HTERT RPE-1 (cell line): Measurements from ENCODE around the gene TCF7L1.
"Not testable (repeated sequence)": the region's sequence is repeated elsewhere in the genome, so short reads cannot be mapped to it uniquely, and the experiment has no call there.

Experiments used
- in situ Hi-C: fragments of 300-500 bp; cut with MboI; formaldehyde crosslinking; loops from 4 replicates; pipeline ENCODE4 v1.14.3; 2020; ENCODE audit warnings: low sequenced_read_pairs

Gene TCF7L1, protein sequence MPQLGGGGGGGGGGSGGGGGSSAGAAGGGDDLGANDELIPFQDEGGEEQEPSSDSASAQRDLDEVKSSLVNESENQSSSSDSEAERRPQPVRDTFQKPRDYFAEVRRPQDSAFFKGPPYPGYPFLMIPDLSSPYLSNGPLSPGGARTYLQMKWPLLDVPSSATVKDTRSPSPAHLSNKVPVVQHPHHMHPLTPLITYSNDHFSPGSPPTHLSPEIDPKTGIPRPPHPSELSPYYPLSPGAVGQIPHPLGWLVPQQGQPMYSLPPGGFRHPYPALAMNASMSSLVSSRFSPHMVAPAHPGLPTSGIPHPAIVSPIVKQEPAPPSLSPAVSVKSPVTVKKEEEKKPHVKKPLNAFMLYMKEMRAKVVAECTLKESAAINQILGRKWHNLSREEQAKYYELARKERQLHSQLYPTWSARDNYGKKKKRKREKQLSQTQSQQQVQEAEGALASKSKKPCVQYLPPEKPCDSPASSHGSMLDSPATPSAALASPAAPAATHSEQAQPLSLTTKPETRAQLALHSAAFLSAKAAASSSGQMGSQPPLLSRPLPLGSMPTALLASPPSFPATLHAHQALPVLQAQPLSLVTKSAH

DNA sequence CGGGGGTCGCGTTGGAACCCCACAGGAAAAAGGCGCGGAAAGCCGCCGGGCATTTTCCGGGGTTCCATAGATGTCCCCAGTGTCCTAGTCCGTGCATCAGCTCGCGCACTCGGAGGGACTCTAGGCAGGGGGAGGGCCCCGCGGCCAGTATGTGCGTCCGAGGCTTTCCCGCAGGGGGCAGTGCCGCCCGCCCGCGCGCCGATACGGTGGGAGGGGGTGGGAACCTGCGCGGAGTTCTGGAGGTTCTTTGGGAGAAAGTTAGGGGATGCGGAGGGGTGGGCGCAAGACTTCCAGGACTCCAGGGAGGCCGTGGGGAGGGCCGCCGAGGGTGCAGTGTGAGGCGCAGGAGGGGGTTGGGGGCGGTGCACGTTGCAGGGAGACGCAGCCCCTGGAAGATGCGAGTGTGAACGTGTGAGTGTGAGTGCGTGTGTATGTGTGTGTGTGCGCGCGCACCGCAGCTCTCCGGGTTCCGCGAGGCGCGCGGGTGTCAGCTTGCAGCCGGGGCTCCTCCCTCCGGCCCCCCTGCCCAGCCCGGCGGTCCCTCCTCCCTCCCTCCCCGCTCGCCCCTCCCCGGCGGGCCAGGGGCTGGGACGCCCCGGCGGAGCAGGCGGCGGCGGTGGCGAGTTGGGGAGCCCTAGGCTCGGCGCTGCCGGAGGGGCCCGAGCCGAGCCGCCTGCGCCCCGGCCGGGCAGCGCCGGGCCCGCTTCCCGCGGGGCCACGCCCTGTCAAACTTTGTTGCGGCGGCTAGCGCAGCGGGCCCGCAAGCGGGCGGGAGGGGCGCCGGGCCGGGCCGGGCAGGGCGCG lies at the start of gene TCF7L1:
Gene TCF7L1 (plus strand): TSS at position 559 of the 804 bp plus-strand sequence. CDS start 293 bp downstream, outside the sequence.
- in situ Hi-C loops = no loop called here

DNA sequence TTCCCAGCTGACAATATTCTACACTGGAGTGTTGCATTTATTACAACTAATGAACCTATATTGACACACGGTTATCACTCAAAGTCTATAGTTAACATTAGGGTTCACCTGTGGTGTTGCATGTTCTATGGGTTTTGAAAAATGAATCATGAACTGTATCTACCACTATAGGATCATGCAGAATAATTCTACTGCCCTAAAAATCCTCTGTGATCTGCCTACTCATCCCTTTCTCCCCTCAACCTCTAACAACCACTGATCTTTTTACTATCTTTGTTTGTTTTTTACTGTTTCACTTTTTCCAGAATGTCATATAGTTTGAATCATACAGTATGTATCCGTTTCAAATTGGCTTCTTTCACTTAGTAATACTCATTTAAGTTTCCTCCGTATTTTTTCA lies 47.6 kb upstream of the TCF7L1 start:
- in situ Hi-C loops = no loop called here

DNA sequence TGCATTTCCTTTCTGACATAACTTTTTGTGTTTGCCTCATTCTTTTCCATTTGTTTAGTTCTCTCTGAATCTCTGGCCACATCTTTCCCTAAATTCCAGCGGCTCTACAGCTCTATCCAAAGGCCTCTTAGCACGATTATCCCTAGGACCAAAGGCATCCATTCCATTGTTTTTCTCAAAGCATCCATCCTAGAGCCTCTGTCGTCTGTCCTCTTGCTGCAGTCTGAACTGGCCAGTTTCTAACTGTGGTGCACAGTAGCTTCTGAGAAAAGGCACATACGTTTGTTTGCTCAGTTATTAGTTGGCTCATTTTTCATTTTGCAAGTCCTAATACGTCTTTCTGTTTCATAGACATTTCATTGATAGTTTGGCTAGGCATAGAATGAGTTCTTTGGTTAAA lies 45.7 kb upstream of the TCF7L1 start:
- in situ Hi-C loops = no loop called here

DNA sequence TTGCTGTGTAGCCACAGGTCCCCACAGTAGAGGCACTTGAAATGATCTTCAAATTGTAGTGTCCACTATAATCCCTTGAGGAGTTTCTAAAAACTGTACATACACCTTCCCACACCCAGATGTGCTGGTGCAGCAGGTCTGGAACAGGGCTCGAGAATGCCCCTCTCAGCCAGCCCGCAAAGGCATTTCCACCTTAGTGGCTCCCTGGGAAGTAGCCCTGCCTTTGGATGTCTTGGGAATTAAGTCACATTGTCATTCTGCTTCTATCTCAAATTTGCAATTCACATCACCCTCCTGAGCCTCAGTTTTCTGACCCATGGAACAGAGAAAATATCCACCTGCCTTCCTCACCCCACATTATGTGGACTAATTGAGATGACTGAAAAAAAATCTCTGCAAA lies 44.3 kb upstream of the TCF7L1 start:
- in situ Hi-C loops = no loop called here

DNA sequence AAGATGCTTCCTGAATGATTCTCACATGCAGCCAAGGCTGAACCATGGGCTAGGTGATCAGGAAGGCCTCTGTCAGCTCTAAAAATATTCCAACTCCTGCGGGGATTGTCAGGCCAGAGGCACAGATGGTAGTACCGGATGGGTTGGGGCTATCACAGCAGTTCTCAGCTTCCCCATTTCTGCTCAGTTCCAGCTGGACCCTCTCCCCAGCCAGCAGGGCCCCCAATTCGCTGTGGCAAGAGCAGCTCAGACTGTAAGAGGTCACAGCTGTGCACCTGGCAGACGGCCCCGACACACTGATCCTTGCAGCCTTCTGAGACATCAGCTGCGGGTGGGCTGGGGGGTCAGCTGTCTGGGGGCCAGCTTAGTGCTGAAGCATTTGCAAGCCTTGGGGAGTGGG lies 43.6 kb upstream of the TCF7L1 start:
- in situ Hi-C loops = no loop called here

DNA sequence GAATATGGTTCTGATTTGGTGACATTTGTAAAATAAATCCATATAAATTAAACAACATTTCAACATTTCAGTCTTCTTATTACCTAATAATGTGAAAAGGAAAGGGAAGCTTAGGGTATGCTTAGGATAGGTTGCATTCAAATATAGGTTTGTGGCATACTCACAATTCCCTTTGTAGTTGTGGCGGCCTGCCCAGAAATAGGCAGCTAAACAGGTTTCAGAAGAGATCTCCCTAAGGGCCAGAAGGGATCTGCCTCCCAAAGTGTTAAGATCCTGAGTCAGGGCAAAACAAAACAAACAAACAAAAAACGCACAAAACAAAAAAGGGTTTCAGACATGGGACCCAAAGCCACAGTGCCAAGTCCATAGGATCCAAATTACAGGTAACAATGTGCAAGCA lies 41.4 kb upstream of the TCF7L1 start:
- in situ Hi-C loops = no loop called here

DNA sequence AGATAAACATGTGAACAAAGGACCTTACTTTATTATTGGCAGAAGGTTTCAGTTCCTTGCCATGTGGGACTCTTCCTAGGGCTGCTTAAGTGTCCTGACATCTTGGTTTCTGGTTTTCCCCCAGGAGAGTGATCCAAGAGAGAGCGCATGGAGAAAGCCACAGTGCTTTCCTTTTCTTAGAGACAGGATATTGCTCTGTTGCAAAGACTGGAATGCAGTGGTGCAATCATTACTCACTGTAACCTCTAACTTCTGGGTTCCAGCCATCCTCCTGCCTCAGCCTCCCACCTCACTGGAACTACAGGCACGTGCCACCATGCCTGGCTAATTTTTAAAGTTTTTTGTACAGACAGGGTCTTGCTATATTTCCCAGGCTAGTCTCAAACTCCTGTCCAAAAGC lies 38.1 kb upstream of the TCF7L1 start:
- in situ Hi-C loops = no loop called here

DNA sequence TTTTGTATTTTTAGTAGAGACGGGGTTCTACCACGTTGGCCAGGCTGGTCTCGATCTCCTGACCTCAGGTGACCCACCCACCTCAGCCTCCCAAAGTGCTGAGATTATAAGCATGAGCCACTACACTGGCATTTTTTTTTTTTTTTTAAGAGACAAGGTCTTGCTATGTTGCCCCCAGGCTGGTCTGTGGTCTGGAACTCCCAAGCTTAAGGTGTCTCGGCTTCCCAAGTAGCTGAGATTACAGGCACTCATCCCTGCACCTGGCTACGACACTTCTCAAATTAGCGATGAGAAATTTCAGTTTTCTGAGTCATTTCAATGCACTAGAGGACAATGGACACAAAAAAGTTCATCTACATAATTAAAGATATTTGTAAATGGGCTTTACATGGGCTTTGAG lies 36.6 kb upstream of the TCF7L1 start:
- in situ Hi-C loops = no loop called here

DNA sequence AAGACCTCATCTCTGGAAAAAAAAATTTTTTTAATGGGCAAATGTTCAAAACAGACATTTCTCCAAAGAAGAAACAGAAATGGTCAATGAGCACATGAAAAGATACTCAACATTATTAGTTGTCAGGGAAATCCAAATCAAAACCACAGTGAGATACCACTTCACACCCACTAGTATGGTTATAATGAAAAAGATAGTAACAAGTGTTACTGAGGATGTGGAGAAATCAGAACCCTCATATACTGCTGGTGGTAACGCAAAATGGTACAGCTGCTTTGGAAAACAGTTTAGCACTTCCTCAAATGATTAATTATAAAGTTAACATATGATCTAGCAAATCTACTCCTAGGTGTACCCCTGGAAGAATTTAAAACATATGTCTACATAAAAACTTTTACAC lies 29.0 kb upstream of the TCF7L1 start:
- in situ Hi-C loops = no loop called here

DNA sequence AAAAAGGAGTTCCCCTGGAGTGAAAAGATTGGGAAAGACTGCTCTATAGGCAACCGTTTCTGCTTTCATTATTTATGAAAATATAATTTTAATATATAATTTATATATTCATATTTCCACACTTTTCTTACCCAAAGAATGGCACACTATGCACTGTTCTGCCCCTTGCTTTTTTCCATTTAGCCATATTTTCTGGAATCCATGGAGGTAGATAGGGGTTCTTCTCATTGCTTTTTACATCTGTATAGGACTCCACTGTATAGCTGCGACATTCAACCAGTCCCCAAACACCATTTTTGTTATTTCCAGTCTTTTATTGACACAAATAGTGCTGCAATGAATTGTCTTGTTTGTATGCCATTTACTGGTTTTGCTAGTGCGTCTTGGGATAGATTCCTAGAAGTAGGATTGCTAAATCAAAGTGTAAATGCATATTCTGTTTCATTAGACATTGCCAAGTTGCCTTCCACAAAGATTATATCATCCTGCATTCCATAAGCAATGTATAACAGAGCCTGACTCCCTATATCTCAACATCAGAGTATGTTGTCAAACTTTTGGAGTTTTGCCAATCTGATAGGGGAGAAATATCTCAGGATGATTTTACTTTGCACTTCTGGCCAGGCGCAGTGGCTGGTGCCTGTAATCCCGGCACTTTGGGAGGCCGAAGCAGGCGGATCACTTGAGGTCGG lies 26.6 kb upstream of the TCF7L1 start:
- in situ Hi-C loops = no loop called here

DNA sequence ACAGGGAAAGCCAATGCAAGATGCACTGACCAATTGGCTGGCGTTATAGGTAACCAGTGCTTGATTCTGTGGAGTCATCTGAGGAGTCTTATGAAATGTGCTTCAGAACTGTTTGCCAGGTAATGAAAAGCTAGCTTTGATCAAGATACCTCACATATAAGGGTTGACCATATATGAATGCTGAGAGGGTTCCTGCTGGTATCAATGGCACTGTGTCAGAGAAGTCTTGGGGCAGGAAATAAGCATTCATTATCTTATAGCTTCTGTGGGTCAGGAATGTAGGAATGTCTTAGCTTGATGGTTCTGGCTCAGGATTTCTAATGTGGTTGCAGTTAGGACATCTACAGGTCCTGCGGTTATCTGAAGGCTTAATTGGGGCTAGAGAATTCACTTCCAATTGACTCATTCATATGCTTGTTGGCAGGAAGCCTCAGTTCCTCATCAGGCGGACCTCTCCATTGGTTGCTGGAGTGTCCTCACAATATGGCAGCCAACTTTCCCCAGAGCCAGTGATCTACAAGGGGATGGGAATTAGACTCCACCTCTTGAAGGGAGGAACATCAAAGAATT lies 22.1 kb upstream of the TCF7L1 start:
- in situ Hi-C loops = no loop called here

DNA sequence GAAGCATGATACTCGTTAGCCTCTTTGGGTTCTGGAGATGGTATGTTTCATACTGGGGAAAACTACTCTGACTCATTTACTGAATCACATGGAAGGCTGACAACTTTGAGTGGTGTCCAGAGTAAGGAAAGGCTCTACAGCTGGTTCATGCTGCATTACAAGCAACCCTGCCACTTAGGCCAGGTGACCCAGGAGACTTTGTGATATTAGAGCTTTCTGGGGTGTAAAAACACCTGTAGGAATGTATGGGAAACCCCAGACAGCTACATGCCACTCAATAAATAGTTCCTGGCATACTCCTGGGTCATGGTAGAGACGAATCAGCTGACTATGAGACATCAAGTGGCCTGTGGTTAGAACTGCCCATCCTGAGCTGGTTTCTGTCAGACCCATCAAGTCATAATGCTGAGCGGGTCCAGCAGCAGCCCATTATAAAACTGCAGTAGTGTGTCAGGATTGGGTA lies 21.3 kb upstream of the TCF7L1 start:
- in situ Hi-C loops = no loop called here

DNA sequence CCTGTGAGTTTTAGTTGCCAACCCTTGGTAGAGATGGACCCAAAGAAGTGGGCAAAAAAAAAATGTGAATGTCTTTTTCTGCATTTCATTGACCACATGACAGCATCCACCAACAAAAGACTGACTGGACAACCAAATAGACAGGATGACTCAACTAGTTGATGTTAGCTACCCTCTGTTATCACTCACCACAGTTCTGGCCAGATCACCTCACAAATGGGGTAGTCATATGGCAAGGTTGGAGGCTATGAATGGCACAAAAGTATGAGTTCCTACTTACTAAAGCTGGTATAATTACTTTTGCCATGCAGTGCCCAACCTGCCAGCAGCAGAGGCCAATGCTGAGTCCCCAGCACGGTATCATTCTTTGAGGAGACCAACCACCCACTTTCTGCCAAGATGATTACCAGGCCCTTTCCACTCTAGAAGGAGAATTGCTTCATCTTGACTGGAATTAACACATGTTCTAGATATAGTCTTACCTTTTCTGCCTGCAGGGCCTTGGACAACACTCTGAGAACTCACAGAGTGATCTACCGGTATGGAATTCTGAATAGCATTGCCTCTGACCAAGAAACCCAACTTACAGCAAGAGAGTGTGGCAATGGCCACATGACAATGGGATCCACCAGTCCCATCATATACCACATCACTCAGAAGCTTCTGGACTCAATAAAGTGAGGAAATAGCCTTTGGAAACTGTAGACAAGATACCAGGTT lies 20.1 kb upstream of the TCF7L1 start:
- in situ Hi-C loops = no loop called here

DNA sequence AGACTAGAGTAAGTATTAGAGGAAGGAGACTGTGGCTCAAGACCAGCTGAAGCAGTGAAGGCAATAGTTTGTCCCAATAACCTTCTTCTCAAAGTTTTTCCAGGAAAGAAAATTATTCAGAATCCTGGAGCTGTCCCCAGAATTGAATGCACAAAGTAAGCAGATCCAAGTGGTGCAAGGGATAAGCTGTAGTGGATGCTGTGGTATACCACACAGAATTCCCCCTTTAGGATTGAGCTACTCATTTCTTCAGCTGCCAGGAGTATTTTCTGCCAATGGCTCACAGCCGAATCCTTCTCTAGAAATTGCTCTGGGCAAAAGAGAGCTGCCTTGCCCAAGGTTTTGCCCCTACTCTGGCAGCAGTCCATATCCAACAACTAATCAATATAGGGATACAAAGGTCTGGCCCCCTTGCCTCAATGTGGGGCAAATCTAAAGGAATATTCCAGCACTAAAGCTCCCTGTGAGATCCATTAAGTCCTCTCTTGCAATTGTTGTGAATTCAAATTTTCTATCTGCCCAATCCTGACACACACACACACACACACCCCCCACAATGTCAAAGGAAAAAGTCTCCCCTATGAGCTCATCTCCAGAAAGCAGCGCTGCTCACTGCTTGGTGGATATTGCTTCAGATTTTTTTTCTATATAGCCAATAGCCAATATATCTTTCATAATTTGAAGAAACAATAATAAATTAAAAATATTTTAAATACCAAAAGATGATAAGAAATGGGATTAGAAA lies 18.4 kb upstream of the TCF7L1 start:
- in situ Hi-C loops = no loop called here

DNA sequence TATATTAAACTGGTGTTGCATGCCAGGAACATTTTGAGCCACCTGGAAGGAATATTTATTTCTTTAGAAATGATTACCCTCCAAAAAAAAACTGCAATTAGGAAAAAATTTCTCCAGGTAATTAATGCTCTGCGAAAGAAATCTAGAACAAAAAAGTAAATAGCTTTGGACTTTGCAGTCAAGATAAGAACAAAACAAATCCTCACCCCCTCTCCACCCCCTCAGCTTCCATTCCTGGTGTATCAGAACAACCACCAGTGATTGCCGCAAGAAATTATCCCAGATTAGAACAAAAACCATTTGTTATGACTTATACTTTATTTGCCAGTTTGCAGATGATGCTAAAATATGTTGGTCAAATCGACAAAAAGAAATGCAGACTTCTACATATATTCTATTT lies 17.0 kb upstream of the TCF7L1 start:
- in situ Hi-C loops = no loop called here

DNA sequence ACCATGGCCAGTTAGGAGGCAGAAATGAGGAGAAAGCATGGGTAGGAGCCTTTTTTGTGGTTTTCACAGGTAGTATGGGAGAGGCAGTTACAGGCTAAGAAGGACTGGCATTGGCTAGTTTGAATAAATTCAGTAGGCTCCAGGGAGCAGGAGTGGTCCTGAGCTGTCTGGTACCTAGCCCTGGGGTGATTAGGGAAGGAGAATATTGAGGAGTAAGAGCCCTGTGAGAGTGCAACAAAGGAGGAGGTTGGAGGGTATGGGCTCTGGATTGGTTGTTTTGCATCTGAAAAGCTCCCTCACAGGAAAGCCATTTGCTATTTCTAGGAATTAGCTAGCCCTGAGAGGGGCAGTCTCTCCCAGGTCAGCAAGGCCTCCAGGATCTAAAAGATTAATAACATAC lies 13.3 kb upstream of the TCF7L1 start:
- in situ Hi-C loops = no loop called here

DNA sequence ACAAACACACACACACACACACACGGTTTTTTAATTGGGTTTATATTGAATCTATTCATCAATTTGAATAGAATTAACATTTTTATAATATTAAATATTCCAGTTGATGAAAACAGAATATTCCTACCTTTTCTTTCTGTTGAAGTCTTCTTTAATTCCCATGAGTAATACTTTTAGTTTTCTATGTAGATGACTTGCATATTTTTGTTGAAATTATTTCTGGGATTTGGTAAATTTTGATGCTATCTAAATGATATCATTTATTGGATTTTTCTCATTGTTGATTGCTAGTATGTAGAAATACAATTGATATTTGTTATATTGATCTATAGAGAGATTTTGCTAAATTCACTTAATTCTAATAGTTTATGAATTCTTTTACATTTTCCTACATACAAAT lies 12.8 kb upstream of the TCF7L1 start:
- in situ Hi-C loops = no loop called here

DNA sequence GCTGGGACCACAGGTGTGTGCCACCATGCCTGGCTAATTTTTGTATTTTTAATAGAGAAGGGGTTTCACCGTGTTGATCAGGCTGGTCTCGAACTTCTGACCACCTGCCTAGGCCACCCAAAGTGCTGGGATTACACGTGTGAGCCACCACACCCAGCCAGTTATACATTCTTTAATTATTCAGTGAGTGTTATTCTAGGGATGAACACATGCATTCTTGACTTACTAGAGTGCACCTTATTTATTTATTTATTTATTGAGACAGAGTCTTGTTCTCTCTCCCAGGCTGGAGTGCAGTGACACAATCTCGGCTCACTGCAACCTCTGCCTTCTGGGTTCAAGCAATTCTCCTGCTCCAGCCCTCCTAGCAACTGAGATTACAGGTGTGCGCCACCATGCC lies 6.7 kb upstream of the TCF7L1 start:
- in situ Hi-C loops = not testable (repeated sequence)

DNA sequence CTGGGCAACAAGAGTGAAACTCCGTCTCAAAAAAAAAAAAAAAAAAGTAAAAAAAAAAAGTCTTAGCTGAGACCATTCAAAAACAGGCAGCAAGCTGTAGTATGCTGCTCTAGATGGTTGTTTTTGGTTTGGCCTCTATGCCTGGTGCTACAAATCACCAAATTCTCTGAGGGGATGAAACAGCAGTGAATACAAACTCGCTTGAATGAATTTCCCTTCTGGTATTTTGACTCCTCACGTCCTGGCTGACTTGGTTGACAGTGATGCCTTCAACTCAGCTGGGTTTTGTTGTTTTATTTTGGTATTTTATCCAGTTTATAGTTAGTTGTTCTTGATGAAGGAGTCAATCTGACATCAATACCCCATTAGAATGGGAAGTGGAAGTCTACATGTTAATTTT lies 3.3 kb upstream of the TCF7L1 start:
- in situ Hi-C loops = no loop called here

DNA sequence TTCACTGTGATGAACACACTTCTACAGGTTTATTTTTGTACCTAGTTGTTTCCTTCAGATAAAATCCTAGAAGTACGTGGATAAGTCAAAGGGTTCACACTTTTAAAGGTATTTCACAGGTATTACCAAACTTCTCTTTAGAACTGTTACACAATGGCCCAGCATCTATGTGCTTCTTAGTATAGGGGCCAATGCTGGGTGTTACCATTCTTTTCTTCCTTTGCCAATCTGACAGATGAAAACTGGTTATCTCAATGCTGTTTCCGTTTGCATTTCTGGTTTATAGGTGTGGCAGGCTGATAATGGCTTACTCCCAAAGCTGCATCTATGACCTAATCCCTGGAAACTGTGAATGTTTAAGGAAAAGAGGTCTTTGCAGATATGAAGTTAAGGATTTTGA lies 2.8 kb upstream of the TCF7L1 start:
- in situ Hi-C loops = no loop called here
